CD4-positive, alpha-beta T cell (primary cell): ENCODE measurements around the gene RAPGEF1. TPM values are rescaled to one million over a fixed set of nuclear protein-coding genes. Genes with fewer than 3 reads are reported as not detected.

Source experiments
- ATAC-seq: fragments of 200-7000 bp; cut with Tn5 transposase; one replicate; pipeline ENCODE4 v1.10.0; 2022; ENCODE audit warnings: mild to moderate bottlenecking; ENCODE audit not compliant: poor library complexity
- CTCF ChIA-PET: fragments of 350-600 bp; sonication (Branson Sonifier 250); formaldehyde crosslinking; loops from one replicate; lab custom pipeline; 2021; ENCODE audit warnings: antibody characterized with exemption, inconsistent platforms; lab: Charles Lee
- POLR2A ChIA-PET: fragments of 350-600 bp; sonication (Branson Sonifier 250); formaldehyde crosslinking; loops from one replicate; lab custom pipeline; 2021; ENCODE audit warnings: antibody characterized with exemption, inconsistent platforms; lab: Charles Lee
- DNase-seq, 14 experiments: peaks; one replicate each; pipeline ENCODE4 v3.0.0-alpha.2; 2013 to 2020; ENCODE audit warnings: mixed read lengths in 2 of 14
- H3K27ac ChIP-seq, 2 donors: one replicate each; pipeline versions ENCODE4 v1.5.1 to v1.7.0; 2013; ENCODE audit warnings: low read length in 2 of 2, low read depth in 1 of 2, mild to moderate bottlenecking in 1 of 2
- H3K27me3 ChIP-seq, 2 experiments: 1 replicate in 1 of 2; 2 replicates in 1 of 2; pipeline versions ENCODE4 v1.6.1 to v1.7.0; 2013; ENCODE audit warnings: low read length in 2 of 2, control low read depth in 1 of 2, mild to moderate bottlenecking in 1 of 2, moderate library complexity in 1 of 2; ENCODE audit not compliant: insufficient read depth in 2 of 2, control insufficient read depth in 1 of 2
- H3K36me3 ChIP-seq: one replicate; pipeline ENCODE4 v1.6.1; 2013; ENCODE audit warnings: low read length, control low read depth; ENCODE audit not compliant: insufficient read depth
- H3K4me1 ChIP-seq: one replicate; pipeline ENCODE4 v1.6.1; 2013; ENCODE audit warnings: low read length, control low read depth; ENCODE audit not compliant: insufficient read depth
- H3K4me3 ChIP-seq: one replicate; pipeline ENCODE4 v1.5.1; 2013; ENCODE audit warnings: mild to moderate bottlenecking, low read length, moderate library complexity
- H3K9me3 ChIP-seq, 2 experiments: 1 replicate in 1 of 2; 2 replicates in 1 of 2; pipeline versions ENCODE4 v1.6.1 to v1.7.0; 2013; ENCODE audit warnings: low read length in 2 of 2, mild to moderate bottlenecking in 2 of 2, control low read depth in 1 of 2, moderate library complexity in 1 of 2; ENCODE audit not compliant: control insufficient read depth in 1 of 2, insufficient read depth in 1 of 2
- H3K27ac Mint-ChIP-seq: one replicate; pipeline ENCODE4 v1.8.0; 2020; ENCODE audit warnings: mixed read lengths
- H3K27me3 Mint-ChIP-seq: one replicate; pipeline ENCODE4 v1.8.0; 2021; ENCODE audit warnings: mixed read lengths
- H3K36me3 Mint-ChIP-seq: one replicate; pipeline ENCODE4 v1.8.0; 2021; ENCODE audit warnings: low read depth, mixed read lengths
- H3K4me1 Mint-ChIP-seq: one replicate; pipeline ENCODE4 v1.8.0; 2021; ENCODE audit warnings: low read depth, mixed read lengths
- H3K4me3 Mint-ChIP-seq: one replicate; pipeline ENCODE4 v1.8.0; 2020; ENCODE audit warnings: mild to moderate bottlenecking, mixed read lengths
- H3K9me3 Mint-ChIP-seq: one replicate; pipeline ENCODE4 v1.8.0; 2020; ENCODE audit warnings: mixed read lengths
- CTCF ChIP-seq: fragments of 200-600 bp; IDR thresholded peaks from one replicate; pipeline ENCODE4 v1.8.0; 2022; ENCODE audit warnings: antibody characterized with exemption, mild to moderate bottlenecking
- intact Hi-C, 2 experiments: fragments of 100-400 bp; cut with DNase I in 1 of 2; cut with micrococcal nuclease in 1 of 2; formaldehyde crosslinking; loops; one replicate each; pipeline versions ENCODE4 v1.15.1 to v1.9.0; 2023 to 2025; cut with DNase I, micrococcal nuclease
- total RNA-seq, 174 experiments: library from RNA in 2 of 174; stranded (reverse) in 2 of 174; gene quantifications; one replicate each; pipeline ENCODE4 v1.2.3 and lab custom pipeline; 2021 to 2026

Gene RAPGEF1
- total RNA-seq, 2 experiments from 2014 or later = 130 to 134 TPM

DNA sequence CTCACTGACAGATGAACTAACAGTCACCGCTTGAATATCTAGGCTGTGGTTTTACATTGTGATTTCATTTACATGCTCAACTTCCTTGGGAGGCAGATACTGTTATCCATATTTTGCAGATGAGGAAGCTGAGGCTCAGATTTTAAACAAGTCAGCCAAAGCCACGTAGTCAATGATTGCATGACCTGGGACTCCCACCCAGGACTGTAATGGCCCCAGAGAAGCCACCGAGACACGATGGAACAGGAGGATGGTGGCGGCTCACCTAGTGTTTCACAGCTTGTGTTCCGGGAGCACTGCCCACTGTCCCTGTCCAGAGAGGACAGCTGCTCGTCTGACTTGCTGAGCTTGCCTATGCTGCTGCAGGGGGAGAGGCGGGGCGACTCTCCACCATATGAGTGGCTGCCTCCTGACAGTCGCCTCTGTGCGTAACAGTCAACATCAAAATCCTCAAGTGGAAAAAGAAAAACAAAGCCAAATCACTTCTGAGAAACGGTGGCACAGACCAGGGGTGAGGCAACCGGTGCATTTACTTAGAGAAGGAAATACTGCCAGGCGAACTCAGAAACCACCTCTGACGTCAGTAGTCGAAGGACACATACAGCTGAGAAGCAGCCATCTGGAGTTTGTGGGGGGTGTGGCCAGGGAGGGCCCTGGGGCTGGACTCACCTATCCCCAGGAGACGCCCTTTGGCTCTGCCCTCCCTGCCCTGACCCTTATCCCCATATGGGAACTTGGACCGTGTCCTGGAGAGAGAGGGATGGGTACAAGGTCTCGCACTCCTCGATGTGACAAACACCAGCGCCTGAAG, 112.0 kb downstream of the RAPGEF1 start:
- H3K4me3 ChIP-seq = no peak overlapping the region
- no peak for TF ChIP-seq CTCF
- H3K36me3 ChIP-seq = peaks cover 67% of the 10 kb centered on the region
- peaks cover 38% of the 10 kb centered on the region for H3K4me1 Mint-ChIP-seq
- H3K4me1 ChIP-seq = peaks cover 61% of the 10 kb centered on the region
- H3K9me3 ChIP-seq = no peaks in the 10 kb centered on the region
- ChIA-PET POLR2A (interaction anchor here (0.7 to 2.2 kb wide), 5 partner anchors 8 to 111 kb away, joined by 3 to 7 read pairs (median 4); no protein-coding TSS in a partner anchor), CTCF (interaction anchor here (1.2 to 1.6 kb wide), 2 partner anchors 50 to 113 kb away, joined by 4 to 6 read pairs; partner anchors contain the start of gene RAPGEF1)
- peak overlapping the region; percentile 63 for H3K4me3 Mint-ChIP-seq
- H3K27ac Mint-ChIP-seq = peak overlapping the region; percentile 95
- no peaks in the 10 kb centered on the region for H3K27me3 ChIP-seq
- H3K27me3 Mint-ChIP-seq = no peaks in the 10 kb centered on the region
- peak; percentile 86 for ATAC-seq
- no peaks in the 10 kb centered on the region for H3K9me3 Mint-ChIP-seq
- intact Hi-C loops = loop anchor here in 1 of 2 experiments (1.0 kb wide), 1 partner anchor 28 kb away; no protein-coding TSS in a partner anchor
- peak; percentile 12 to 92 (median 42) for DNase-seq
- H3K27ac ChIP-seq = peak overlapping the region; percentile 61 to 62
- peaks cover 79% of the 10 kb centered on the region for H3K36me3 Mint-ChIP-seq

DNA sequence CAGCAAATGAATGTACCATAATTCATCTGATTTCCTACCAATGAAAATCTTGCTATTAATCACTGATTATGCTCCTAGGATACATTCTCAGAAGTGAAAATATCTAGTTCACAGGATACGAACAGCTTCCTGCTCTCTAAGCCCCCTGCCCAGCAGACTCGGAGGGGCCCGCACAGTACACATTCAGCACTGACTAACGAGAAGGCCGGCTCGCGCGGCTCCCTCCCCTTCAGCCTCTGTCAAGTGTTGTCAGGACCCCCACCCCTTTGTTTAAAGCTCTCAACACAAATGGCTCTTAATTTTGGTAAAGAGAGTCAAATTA, 112.6 kb downstream of the RAPGEF1 start:
- no peak for TF ChIP-seq CTCF
- H3K4me1 ChIP-seq = peaks cover 61% of the 10 kb centered on the region
- peaks cover 80% of the 10 kb centered on the region for H3K36me3 Mint-ChIP-seq
- peak overlapping the region; percentile 63 for H3K4me3 Mint-ChIP-seq
- ATAC-seq (peak; percentile 1), DNase-seq (no peak)
- no peaks in the 10 kb centered on the region for H3K9me3 ChIP-seq
- POLR2A ChIA-PET = interaction anchor here (0.9 to 2.2 kb wide), 3 partner anchors 8 to 105 kb away, joined by 4 to 7 read pairs (median 5); no protein-coding TSS in a partner anchor
- no peak overlapping the region for H3K4me3 ChIP-seq
- CTCF ChIA-PET = interaction anchor here (1.6 kb wide), 1 partner anchor 113 kb away, joined by 6 read pairs; the partner anchor contains the start of gene RAPGEF1
- H3K27me3 ChIP-seq = no peaks in the 10 kb centered on the region
- intact Hi-C loops = no loop called here
- H3K27me3 Mint-ChIP-seq = no peaks in the 10 kb centered on the region
- H3K27ac ChIP-seq = peak overlapping the region; percentile 61 to 62
- H3K4me1 Mint-ChIP-seq = peaks cover 36% of the 10 kb centered on the region
- H3K36me3 ChIP-seq = peaks cover 64% of the 10 kb centered on the region
- peak overlapping the region; percentile 95 for H3K27ac Mint-ChIP-seq
- no peaks in the 10 kb centered on the region for H3K9me3 Mint-ChIP-seq

DNA sequence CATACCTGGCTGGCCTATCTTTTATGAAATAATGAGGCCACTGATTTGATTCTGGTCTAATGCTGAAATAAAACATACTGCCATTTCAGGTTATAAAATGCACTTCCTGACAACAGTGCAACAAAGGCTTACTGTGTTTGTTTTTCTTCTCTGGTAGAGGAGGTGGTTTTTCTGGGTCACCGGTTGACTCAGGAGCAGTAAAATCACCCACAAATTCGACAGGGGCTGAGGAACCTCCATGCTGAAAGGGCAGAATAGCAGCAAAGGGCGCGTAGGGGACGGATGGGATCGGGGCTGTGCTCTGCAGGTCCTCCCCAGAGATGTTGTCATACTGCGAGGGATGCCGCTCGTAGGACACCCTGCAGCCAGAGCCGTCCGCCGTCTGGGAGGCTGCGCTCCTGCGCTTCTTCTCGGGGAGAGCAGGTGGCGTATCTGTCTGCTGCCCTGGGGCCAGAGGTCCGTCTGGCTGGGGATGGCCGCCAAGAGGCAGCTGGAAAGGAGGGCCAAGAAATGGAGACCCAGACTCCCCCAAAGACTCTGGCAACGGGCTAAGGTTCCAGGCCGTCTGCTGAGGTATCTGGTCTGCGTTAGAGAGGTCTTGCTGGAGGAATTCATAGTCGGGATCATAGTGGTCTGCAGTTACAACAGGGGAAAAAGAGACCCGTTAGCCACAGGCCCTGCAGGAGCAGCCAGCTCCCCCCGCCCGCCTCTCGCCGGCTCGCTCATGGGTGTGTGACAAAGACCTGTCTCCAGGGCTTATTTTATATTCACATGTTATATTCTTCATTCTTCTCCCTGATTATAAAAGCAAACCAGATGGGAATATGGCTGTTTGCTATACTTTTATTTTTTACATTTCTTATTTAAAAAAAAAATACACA, 113.8 kb downstream of the RAPGEF1 start:
- Histone ChIP-seq H3K4me1 (peaks cover 61% of the 10 kb centered on the region), H3K4me3 (no peak overlapping the region), H3K9me3 (no peaks in the 10 kb centered on the region), H3K27ac (peak overlapping the region in 1 of 2 donors; percentile 44), H3K36me3 (peaks cover 71% of the 10 kb centered on the region), H3K27me3 (no peaks in the 10 kb centered on the region)
- H3K27me3 Mint-ChIP-seq = no peaks in the 10 kb centered on the region
- DNase-seq = peak in 5 of 14 experiments; percentile 12 to 58 (median 43)
- peak overlapping the region; percentile 81 for H3K27ac Mint-ChIP-seq
- ATAC-seq = no peak
- CTCF ChIA-PET = no interaction called here
- POLR2A ChIA-PET = no interaction called here
- intact Hi-C loops = no loop called here
- peak overlapping the region; percentile 13 for H3K4me3 Mint-ChIP-seq
- peaks cover 45% of the 10 kb centered on the region for H3K4me1 Mint-ChIP-seq
- TF ChIP-seq CTCF = no peak
- H3K36me3 Mint-ChIP-seq = peaks cover 91% of the 10 kb centered on the region
- H3K9me3 Mint-ChIP-seq = no peaks in the 10 kb centered on the region
